ENCODE data around the gene FAM3B. TPM values are rescaled to one million over a fixed set of nuclear protein-coding genes. Genes with fewer than 3 reads are reported as not detected.

Gene FAM3B
- not detected for polyA plus RNA-seq (2012; ENCODE audit: insufficient read depth, insufficient read length, low read depth)

- DNase-seq, result no peak
- no peak for TF ChIP-seq CTCF (IDR thresholded peaks at IDR 0.05; ENCODE audit: low read depth, low read length)
- Histone ChIP-seq H3K4me3 (ENCODE audit: low read depth, low read length) (no peak within 1 kb of the TSS), H3K9me3 (no peaks in the 10 kb centered on the region), H3K27me3 (no peaks in the 10 kb centered on the region), H3K36me3 (no peaks in the 10 kb centered on the region), H3K4me1 (no peaks in the 10 kb centered on the region)
Measured at GRCh38 chr21:41316200-41317062, at the start of gene FAM3B. FAM3B (plus strand) TSS chr21:41316801; CDS start chr21:41316880, 79 bp downstream.

GRCh38 chr21:41267346-41267745 is 49.3 kb upstream of the FAM3B start:
- Histone ChIP-seq H3K4me3 (ENCODE audit: low read depth, low read length) (no peak overlapping the region), H3K27me3 (no peaks in the 10 kb centered on the region), H3K9me3 (no peaks in the 10 kb centered on the region), H3K4me1 (no peaks in the 10 kb centered on the region), H3K36me3 (no peaks in the 10 kb centered on the region)
- no peak for DNase-seq
- TF ChIP-seq CTCF (IDR thresholded peaks at IDR 0.05; ENCODE audit: low read depth, low read length), result no peak

- H3K36me3 ChIP-seq, result no peaks in the 10 kb centered on the region
- no peak for TF ChIP-seq CTCF (IDR thresholded peaks at IDR 0.05; ENCODE audit: low read depth, low read length)
- DNase-seq, result no peak
- no peaks in the 10 kb centered on the region for H3K9me3 ChIP-seq
- no peaks in the 10 kb centered on the region for H3K27me3 ChIP-seq
- no peak overlapping the region for H3K4me3 ChIP-seq (ENCODE audit: low read depth, low read length)
- H3K4me1 ChIP-seq, result no peaks in the 10 kb centered on the region
Measured at GRCh38 chr21:41269535-41269934, 47.1 kb upstream of the FAM3B start.

GRCh38 chr21:41277196-41277595 is 39.4 kb upstream of the FAM3B start:
- DNase-seq, result no peak
- H3K9me3 ChIP-seq, result no peaks in the 10 kb centered on the region
- H3K36me3 ChIP-seq, result no peaks in the 10 kb centered on the region
- H3K4me1 ChIP-seq, result no peaks in the 10 kb centered on the region
- TF ChIP-seq CTCF (IDR thresholded peaks at IDR 0.05; ENCODE audit: low read depth, low read length), result no peak
- no peak overlapping the region for H3K4me3 ChIP-seq (ENCODE audit: low read depth, low read length)
- no peaks in the 10 kb centered on the region for H3K27me3 ChIP-seq

- no peaks in the 10 kb centered on the region for H3K4me1 ChIP-seq
- no peak overlapping the region for H3K4me3 ChIP-seq (ENCODE audit: low read depth, low read length)
- no peak for DNase-seq
- no peaks in the 10 kb centered on the region for H3K36me3 ChIP-seq
- H3K27me3 ChIP-seq, result no peaks in the 10 kb centered on the region
- H3K9me3 ChIP-seq, result no peaks in the 10 kb centered on the region
- no peak for TF ChIP-seq CTCF (IDR thresholded peaks at IDR 0.05; ENCODE audit: low read depth, low read length)
Measured at GRCh38 chr21:41277846-41278245, 38.8 kb upstream of the FAM3B start.
